Superior temporal gyrus (tissue), 1 donor: ENCODE data around the gene SLC35A3.

Source experiments
- DNase-seq: peaks from one replicate; pipeline ENCODE4 v3.0.0-alpha.2; 2016; ENCODE audit errors: extremely low spot score

The SLC35A3 gene

DNA sequence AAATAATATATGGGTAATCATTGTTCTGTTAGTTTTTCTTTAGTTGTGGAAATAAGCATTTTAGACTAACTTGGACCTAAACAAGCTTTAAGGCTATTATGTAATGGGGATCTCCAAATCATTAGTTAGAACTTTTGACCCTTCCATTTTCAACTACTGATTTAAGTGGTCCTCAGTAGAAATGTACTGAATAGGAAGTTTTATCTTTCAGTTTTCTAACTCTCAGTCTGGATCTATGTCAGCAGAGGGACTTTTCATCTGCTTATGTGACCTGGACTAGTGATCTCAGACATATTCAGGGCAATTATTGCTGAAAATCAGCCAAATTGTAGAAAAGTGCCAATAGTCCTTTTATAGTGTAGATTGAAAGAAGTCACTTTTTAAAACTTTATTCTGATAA lies 106.9 kb downstream of the SLC35A3 start:
- no peak for DNase-seq

DNA sequence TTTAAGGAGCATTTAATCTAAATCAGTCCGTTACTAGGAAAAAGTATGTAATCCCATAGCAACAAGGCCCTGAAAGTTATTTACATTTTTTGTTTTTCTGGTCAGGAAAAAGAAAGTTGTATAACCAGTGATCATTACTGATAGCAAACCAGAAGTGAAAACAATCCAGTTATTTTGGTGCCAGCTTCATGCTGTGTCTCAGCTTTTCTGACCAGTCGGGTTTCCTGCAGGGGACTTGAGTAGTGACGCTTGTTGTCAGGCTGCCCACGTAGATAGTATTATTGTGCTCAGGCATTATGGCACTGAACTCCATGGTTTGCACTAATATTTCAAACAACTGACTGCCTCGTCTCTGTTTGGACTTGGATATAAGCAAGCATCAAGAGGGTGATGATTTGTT lies 107.7 kb downstream of the SLC35A3 start:
- no peak for DNase-seq

DNA sequence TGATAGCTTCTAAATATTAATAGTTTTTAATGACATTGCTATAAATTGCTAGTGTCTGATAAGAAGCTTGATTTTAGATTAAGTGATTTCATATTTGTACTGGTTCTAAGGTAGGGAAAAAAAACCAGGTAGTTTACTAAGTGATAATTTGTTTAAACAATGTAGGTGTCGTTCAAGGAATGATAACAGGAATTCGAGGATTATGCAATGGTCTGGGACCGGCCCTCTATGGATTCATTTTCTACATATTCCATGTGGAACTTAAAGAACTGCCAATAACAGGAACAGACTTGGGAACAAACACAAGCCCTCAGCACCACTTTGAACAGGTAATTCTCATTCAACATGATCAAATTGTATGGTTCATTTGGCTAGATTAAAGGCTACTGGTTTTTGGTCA lies 110.5 kb downstream of the SLC35A3 start:
- DNase-seq: no peak
